GM12874 (cell line): ENCODE measurements around the gene CLDN7.

Experiments
- CTCF ChIP-seq: IDR thresholded peaks from 2 replicates; pipeline ENCODE4 v1.5.1; 2011; ENCODE audit warnings: low read depth, mild to moderate bottlenecking, control low read depth, low read length, moderate library complexity; ENCODE audit not compliant: insufficient read depth

The CLDN7 gene

GRCh38 chr17:7250695-7251627 lies 11.3 kb downstream of the CLDN7 start:
- TF ChIP-seq CTCF, result no peak

GRCh38 chr17:7249830-7250229 lies 12.4 kb downstream of the CLDN7 start:
- no peak for TF ChIP-seq CTCF

- no peak for TF ChIP-seq CTCF
Observed at GRCh38 chr17:7249214-7249613, 13.1 kb downstream of the CLDN7 start.

GRCh38 chr17:7248796-7249195 lies 13.5 kb downstream of the CLDN7 start:
- no peak for TF ChIP-seq CTCF

GRCh38 chr17:7246779-7247178 lies 15.5 kb downstream of the CLDN7 start:
- TF ChIP-seq CTCF, result no peak

GRCh38 chr17:7243453-7243729 lies 18.9 kb downstream of the CLDN7 start:
- TF ChIP-seq CTCF, result no peak

- TF ChIP-seq CTCF, result no peak
Observed at GRCh38 chr17:7242717-7243452, 19.4 kb downstream of the CLDN7 start.
